D341Med (cell line): Measurements from ENCODE around the gene TDRD12.

Experiments used
- DNase-seq: peaks from one replicate; pipeline ENCODE4 v3.0.0; 2012; ENCODE audit warnings: low spot score

Gene TDRD12

GRCh38 chr19:32719611-32720059, at the start of gene TDRD12:
Gene TDRD12, plus strand, starts transcription at chr19:32719767. Its CDS starts 306 bp downstream, at chr19:32720073.
- peak; percentile 47 for DNase-seq

GRCh38 chr19:32671883-32672593, 47.5 kb upstream of the TDRD12 start:
- DNase-seq, result no peak

GRCh38 chr19:32672841-32673240, 46.7 kb upstream of the TDRD12 start:
- no peak for DNase-seq

GRCh38 chr19:32673573-32673972, 46.0 kb upstream of the TDRD12 start:
- no peak for DNase-seq

GRCh38 chr19:32674153-32674930, 45.2 kb upstream of the TDRD12 start:
- DNase-seq, result peak; percentile 51

GRCh38 chr19:32674931-32675719, 44.4 kb upstream of the TDRD12 start, which contains the start of gene ANKRD27:
Gene ANKRD27, minus strand, starts transcription at chr19:32675180. Its CDS starts 16,165 bp downstream, at chr19:32659015.
- peak; percentile 96 for DNase-seq

- peak; percentile 86 for DNase-seq
These were observed 43.8 kb upstream of the TDRD12 start, which contains the start of gene RGS9BP for GRCh38 chr19:32675720-32676185. Gene RGS9BP, plus strand, starts transcription at chr19:32675848. Its CDS starts 416 bp downstream, at chr19:32676264.

- DNase-seq, result peak; percentile 60
These were observed 43.2 kb upstream of the TDRD12 start for GRCh38 chr19:32676186-32676894.

GRCh38 chr19:32676895-32677359, 42.6 kb upstream of the TDRD12 start:
- no peak for DNase-seq

GRCh38 chr19:32677657-32678056, 41.9 kb upstream of the TDRD12 start:
- DNase-seq, result peak; percentile 88

GRCh38 chr19:32680986-32681385, 38.6 kb upstream of the TDRD12 start:
- DNase-seq, result no peak

GRCh38 chr19:32682317-32682716, 37.2 kb upstream of the TDRD12 start:
- DNase-seq, result no peak

- DNase-seq, result no peak
These were observed 32.6 kb upstream of the TDRD12 start for GRCh38 chr19:32686847-32687475.

- DNase-seq, result no peak
These were observed 31.9 kb upstream of the TDRD12 start for GRCh38 chr19:32687681-32688080.

GRCh38 chr19:32688311-32688710, 31.3 kb upstream of the TDRD12 start:
- no peak for DNase-seq

GRCh38 chr19:32691291-32691951, 28.1 kb upstream of the TDRD12 start, which contains the start of gene NUDT19:
Gene NUDT19, plus strand, starts transcription at chr19:32691821. Its CDS starts 140 bp downstream, at chr19:32691961.
- peak; percentile 92 for DNase-seq

- peak; percentile 69 for DNase-seq
These were observed 27.4 kb upstream of the TDRD12 start for GRCh38 chr19:32691952-32692726.

GRCh38 chr19:32692727-32693061, 26.9 kb upstream of the TDRD12 start:
- DNase-seq, result no peak
